Measurements from ENCODE around the gene CD8A.
"Not testable (repeated sequence)": the region's sequence is repeated elsewhere in the genome, so short reads cannot be mapped to it uniquely, and the experiment has no call there.

The CD8A gene

GRCh38 chr2:86734896-86735295 is 55.8 kb downstream of the CD8A start:
- not testable (repeated sequence) for DNase-seq (ENCODE audit: low read depth, low spot score)
